Activated T-helper 1 cell treated with anti-CD3 and anti-CD28 coated beads, Interleukin-2, amount 50 U/mL, for 16 hours (primary cell): ENCODE results near the gene KNG1.
"Not testable (repeated sequence)": the region's sequence is repeated elsewhere in the genome, so short reads cannot be mapped to it uniquely, and the experiment has no call there.

Source experiments
- DNase-seq, 2 donors: peaks; one replicate each; pipeline ENCODE4 v3.0.0-alpha.2; 2020; ENCODE audit warnings: low read depth in 1 of 2, low spot score in 1 of 2

The KNG1 gene

GRCh38 chr3:186708983-186709679 is 8.0 kb upstream of the KNG1 start:
- no peak for DNase-seq

- not testable (repeated sequence) for DNase-seq
Observed at GRCh38 chr3:186710694-186711093, 6.5 kb upstream of the KNG1 start.

- DNase-seq, result no peak
Observed at GRCh38 chr3:186713499-186713898, 3.7 kb upstream of the KNG1 start.

- no peak for DNase-seq
Observed at GRCh38 chr3:186719945-186720739, 3.0 kb downstream of the KNG1 start.

GRCh38 chr3:186722457-186722856 is 5.3 kb downstream of the KNG1 start:
- no peak for DNase-seq

- DNase-seq, result no peak
Observed at GRCh38 chr3:186724911-186725310, 7.8 kb downstream of the KNG1 start.

- DNase-seq, result no peak
Observed at GRCh38 chr3:186732169-186732766, 15.1 kb downstream of the KNG1 start.

- DNase-seq, result no peak
Observed at GRCh38 chr3:186742618-186743380, 25.6 kb downstream of the KNG1 start.

GRCh38 chr3:186743666-186744065 is 26.5 kb downstream of the KNG1 start:
- no peak for DNase-seq

- no peak for DNase-seq
Observed at GRCh38 chr3:186746008-186746407, 28.8 kb downstream of the KNG1 start.

GRCh38 chr3:186750316-186750715 is 33.2 kb downstream of the KNG1 start:
- no peak for DNase-seq

GRCh38 chr3:186751480-186751879 is 34.3 kb downstream of the KNG1 start:
- DNase-seq, result no peak

- no peak for DNase-seq
Observed at GRCh38 chr3:186754006-186754405, 36.8 kb downstream of the KNG1 start.

GRCh38 chr3:186754871-186755270 is 37.7 kb downstream of the KNG1 start:
- DNase-seq, result no peak

GRCh38 chr3:186757214-186757613 is 40.1 kb downstream of the KNG1 start:
- DNase-seq, result no peak

- no peak for DNase-seq
Observed at GRCh38 chr3:186757686-186758220, 40.6 kb downstream of the KNG1 start.

- no peak for DNase-seq
Observed at GRCh38 chr3:186759231-186759930, 42.2 kb downstream of the KNG1 start.

GRCh38 chr3:186760141-186760833 is 43.1 kb downstream of the KNG1 start:
- no peak for DNase-seq

GRCh38 chr3:186760897-186761447 is 43.8 kb downstream of the KNG1 start:
- no peak for DNase-seq

GRCh38 chr3:186772281-186772694 is 55.1 kb downstream of the KNG1 start:
- DNase-seq, result no peak
